AG09309 (cell line): Measurements from ENCODE around the gene CREBZF.
"Not testable (repeated sequence)": the region's sequence is repeated elsewhere in the genome, so short reads cannot be mapped to it uniquely, and the experiment has no call there.

Experiments used
- DNase-seq: peaks from one replicate; pipeline ENCODE4 v3.0.0-alpha.2; 2010; ENCODE audit warnings: low read depth
- H3K4me3 ChIP-seq: 2 replicates; pipeline ENCODE4 v1.5.1; 2011; ENCODE audit warnings: mild to moderate bottlenecking, low read depth, low read length, moderate library complexity; ENCODE audit not compliant: control insufficient read depth
- TF ChIP-seq, protein P1 (sequence below): IDR thresholded peaks from 2 replicates; pipeline ENCODE4 v1.5.1; 2011; ENCODE audit warnings: mild to moderate bottlenecking, low read depth, low read length, inconsistent platforms; ENCODE audit not compliant: insufficient read depth, control insufficient read depth; ENCODE audit errors: missing control alignments

Gene CREBZF

GRCh38 chr11:85658180-85658579 lies 6.7 kb downstream of the CREBZF start:
- no peak overlapping the region for H3K4me3 ChIP-seq
- TF ChIP-seq, protein P1, sequence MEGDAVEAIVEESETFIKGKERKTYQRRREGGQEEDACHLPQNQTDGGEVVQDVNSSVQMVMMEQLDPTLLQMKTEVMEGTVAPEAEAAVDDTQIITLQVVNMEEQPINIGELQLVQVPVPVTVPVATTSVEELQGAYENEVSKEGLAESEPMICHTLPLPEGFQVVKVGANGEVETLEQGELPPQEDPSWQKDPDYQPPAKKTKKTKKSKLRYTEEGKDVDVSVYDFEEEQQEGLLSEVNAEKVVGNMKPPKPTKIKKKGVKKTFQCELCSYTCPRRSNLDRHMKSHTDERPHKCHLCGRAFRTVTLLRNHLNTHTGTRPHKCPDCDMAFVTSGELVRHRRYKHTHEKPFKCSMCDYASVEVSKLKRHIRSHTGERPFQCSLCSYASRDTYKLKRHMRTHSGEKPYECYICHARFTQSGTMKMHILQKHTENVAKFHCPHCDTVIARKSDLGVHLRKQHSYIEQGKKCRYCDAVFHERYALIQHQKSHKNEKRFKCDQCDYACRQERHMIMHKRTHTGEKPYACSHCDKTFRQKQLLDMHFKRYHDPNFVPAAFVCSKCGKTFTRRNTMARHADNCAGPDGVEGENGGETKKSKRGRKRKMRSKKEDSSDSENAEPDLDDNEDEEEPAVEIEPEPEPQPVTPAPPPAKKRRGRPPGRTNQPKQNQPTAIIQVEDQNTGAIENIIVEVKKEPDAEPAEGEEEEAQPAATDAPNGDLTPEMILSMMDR = no peak
- DNase-seq = no peak

DNA sequence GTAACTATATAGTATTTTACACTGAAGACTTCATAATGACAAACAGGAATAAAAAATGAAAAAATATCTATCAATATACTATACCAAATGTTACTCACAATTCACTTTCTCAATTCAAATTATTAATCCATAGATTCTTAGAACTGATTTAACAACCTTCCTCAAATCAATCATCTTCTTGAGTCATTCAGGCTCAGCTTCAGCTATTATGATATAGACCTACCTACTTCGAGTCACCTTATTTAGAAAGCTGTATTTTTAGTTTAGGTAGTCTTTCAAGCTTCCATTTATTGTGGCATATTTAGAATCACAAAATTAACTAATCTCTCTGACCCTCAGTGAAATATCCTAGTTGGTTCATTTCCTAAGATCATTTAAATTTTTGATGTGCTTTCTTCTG lies 8.2 kb downstream of the CREBZF start:
- H3K4me3 ChIP-seq = no peak overlapping the region
- DNase-seq = no peak
- TF ChIP-seq, protein P1 = no peak

DNA sequence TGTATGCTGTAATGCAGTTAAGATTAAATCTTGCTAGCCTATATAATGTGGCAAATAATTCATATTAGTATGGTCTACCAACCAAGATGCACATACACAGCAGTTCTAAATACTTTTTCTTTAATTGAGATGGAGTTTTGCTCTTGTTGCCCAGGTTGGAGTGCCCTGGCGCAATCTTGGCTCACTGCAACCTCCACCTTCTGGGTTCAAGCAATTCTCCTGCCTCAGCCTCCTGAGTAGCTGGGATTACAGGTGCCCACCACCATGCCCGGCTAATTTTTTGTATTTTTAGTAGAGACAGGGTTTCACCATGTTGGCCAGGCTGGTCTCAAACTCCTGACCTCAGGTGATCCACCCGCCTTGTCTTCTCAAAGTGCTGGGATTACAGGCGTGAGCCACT lies 10.6 kb downstream of the CREBZF start:
- H3K4me3 ChIP-seq, DNase-seq: not testable (repeated sequence)

DNA sequence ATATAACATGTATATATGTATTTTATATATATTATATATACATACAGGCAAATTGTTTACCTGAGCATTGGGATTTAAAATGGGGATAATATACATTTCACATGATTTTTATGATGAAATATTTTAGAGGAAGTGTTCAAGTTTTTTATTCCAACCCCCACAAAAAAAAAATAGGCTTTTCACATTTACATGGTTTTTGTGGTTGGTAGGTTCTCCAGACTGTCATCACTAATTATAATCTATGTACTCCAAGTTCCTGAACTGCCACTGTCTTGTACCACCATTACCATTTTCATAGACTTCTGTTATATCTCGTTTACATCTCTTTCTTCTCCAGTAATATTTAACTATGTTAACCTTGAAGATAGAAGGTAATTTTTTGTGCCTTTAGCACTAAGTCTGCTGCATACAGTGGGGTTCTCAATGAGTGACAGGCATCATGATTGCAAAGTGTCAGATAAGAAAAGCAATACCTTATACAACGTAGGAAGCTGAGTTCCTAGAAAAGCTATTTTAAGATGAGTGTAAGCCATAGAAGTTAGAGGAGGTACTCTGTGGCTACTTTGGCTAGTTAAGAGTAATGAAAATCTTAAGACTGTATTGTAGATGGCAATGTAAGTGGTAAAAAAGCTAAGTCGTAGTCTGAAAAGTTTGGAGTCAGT lies 12.0 kb downstream of the CREBZF start:
- TF ChIP-seq, protein P1 = no peak
- H3K4me3 ChIP-seq = no peak overlapping the region
- DNase-seq = no peak

GRCh38 chr11:85651118-85651517 lies 13.8 kb downstream of the CREBZF start:
- DNase-seq = no peak
- no peak overlapping the region for H3K4me3 ChIP-seq
- TF ChIP-seq, protein P1 = no peak

- TF ChIP-seq, protein P1 = no peak
- H3K4me3 ChIP-seq = peak within 1 kb of the TSS; percentile 74
These were observed 17.2 kb downstream of the CREBZF start, which contains the start of gene TMEM126A for GRCh38 chr11:85647604-85648299. TSS of gene TMEM126A (plus strand) at chr11:85647967. CDS start at chr11:85650256, 2,289 bp downstream.

GRCh38 chr11:85647078-85647477 lies 17.9 kb downstream of the CREBZF start:
- H3K4me3 ChIP-seq = peak overlapping the region; percentile 74
- TF ChIP-seq, protein P1 = no peak
- no peak for DNase-seq

More at GRCh38 chr11:85647604-85648299, 17.2 kb downstream of the CREBZF start, which contains the start of gene TMEM126A:
- DNase-seq = no peak
